ENCODE results near the gene CNTNAP2. TPM values are rescaled to one million over a fixed set of nuclear protein-coding genes. Genes with fewer than 3 reads are reported as not detected.

CNTNAP2 gene
- total and polyA plus RNA-seq, 8 donors = 0.19 to 18.2 (median 0.56) TPM

DNA sequence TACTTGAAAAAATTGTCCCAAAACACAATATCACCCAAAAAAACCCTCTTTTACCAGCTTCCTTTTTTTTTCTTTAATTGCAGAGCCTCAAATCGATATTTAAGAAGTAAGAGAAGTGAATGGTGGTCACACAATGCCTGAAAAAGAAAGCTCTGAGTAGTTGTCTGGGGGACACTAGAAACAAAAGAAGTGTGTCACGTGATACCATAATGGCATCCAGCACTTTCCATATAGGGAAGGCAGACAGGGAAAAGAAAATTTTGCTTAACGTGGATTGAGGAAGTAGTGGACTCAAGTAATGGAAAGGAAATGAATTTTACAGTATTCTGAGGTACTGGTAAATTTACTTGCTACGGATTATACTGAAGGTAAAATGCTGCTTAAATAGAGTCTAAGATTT lies 1708.1 kb downstream of the CNTNAP2 start:
- H3K27me3 ChIP-seq = no peaks in the 10 kb centered on the region
- TF ChIP-seq POLR2A (IDR thresholded peaks at IDR 0.05) = no peak
- H3K9me3 ChIP-seq = peaks cover 0 to 4% (median under 1%) of the 10 kb centered on the region in 4 donors
- H3K27ac ChIP-seq = no peak overlapping the region
- no peaks in the 10 kb centered on the region for H3K36me3 ChIP-seq
- no peak overlapping the region for H3K4me3 ChIP-seq
- 70 to 79% (median 72%) methylated on average over 4 of the region's 4 CpGs for WGBS, 5 donors
- no peaks in the 10 kb centered on the region for H3K4me1 ChIP-seq
- intact Hi-C loops (cut with DNase I; ENCODE audit: low total_unique reads) = no loop called here
- DNase-seq = no peak

DNA sequence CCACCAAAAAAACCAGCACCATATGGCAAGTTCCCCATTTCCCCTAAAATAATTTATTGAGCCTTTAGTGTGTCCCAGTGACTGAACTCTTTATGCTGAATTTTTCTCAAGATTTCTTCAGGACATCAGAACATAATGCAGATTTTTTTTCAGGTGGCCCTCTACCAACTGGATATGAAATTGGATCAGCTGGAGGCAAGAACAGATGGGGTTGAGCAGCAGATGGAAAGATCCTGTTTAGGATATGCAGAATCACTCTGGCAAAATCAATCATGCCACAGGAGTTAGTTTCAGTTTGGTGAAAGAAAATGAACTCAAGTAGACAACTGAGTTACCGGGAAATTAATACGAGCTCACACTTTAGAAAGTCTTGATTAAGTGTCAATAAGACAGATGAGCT lies 1712.4 kb downstream of the CNTNAP2 start:
- no peak for DNase-seq
- Histone ChIP-seq H3K4me3 (no peak overlapping the region), H3K27me3 (no peaks in the 10 kb centered on the region), H3K9me3 (peaks cover 0 to 9% (median 5%) of the 10 kb centered on the region in 4 donors), H3K4me1 (no peaks in the 10 kb centered on the region), H3K27ac (no peak overlapping the region), H3K36me3 (no peaks in the 10 kb centered on the region)
- intact Hi-C loops (cut with DNase I; ENCODE audit: low total_unique reads) = no loop called here
- TF ChIP-seq POLR2A (IDR thresholded peaks at IDR 0.05) (no peak), POLR2AphosphoS5 (IDR thresholded peaks at IDR 0.05) (no peak), EP300 (IDR thresholded peaks at IDR 0.05) (no peak)
- TF ChIP-seq, protein P1, sequence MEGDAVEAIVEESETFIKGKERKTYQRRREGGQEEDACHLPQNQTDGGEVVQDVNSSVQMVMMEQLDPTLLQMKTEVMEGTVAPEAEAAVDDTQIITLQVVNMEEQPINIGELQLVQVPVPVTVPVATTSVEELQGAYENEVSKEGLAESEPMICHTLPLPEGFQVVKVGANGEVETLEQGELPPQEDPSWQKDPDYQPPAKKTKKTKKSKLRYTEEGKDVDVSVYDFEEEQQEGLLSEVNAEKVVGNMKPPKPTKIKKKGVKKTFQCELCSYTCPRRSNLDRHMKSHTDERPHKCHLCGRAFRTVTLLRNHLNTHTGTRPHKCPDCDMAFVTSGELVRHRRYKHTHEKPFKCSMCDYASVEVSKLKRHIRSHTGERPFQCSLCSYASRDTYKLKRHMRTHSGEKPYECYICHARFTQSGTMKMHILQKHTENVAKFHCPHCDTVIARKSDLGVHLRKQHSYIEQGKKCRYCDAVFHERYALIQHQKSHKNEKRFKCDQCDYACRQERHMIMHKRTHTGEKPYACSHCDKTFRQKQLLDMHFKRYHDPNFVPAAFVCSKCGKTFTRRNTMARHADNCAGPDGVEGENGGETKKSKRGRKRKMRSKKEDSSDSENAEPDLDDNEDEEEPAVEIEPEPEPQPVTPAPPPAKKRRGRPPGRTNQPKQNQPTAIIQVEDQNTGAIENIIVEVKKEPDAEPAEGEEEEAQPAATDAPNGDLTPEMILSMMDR (IDR thresholded peaks at IDR 0.05) = no peak
- WGBS, 5 donors = 75 to 100% (median 95%) methylated on average over 2 of the region's 2 CpGs

DNA sequence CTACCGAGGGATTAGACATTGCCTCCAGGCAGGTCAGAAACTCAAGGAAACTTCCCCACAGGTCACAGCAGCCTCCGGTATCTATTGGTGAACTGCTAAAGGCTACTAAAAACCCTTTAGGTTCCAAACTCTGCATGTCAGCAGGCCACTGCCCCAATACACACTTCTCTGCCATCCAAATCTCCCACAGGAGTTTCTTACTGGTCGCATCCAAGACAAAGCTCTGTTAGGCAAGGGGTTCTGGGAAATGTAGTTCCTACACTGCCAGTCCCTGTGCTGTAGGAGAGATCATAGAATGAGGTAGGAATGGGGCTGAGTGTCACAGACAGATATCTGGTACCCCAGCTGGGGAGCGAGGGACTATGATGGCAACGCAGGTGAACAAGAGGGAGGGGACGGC lies 1717.0 kb downstream of the CNTNAP2 start:
- Histone ChIP-seq H3K27ac (no peak overlapping the region), H3K4me3 (no peak overlapping the region), H3K27me3 (no peaks in the 10 kb centered on the region), H3K4me1 (no peaks in the 10 kb centered on the region), H3K9me3 (peaks cover 0 to 20% (median 12%) of the 10 kb centered on the region in 4 donors), H3K36me3 (no peaks in the 10 kb centered on the region)
- no peak for TF ChIP-seq EP300 (IDR thresholded peaks at IDR 0.05)
- TF ChIP-seq, protein P1 (IDR thresholded peaks at IDR 0.05) = no peak
- TF ChIP-seq POLR2AphosphoS5 (IDR thresholded peaks at IDR 0.05) = no peak
- TF ChIP-seq POLR2A (IDR thresholded peaks at IDR 0.05) = no peak
- DNase-seq = no peak
- intact Hi-C loops (cut with DNase I; ENCODE audit: low total_unique reads) = no loop called here
- WGBS, 5 donors = 69 to 82% (median 70%) methylated on average over 6 of the region's 6 CpGs

DNA sequence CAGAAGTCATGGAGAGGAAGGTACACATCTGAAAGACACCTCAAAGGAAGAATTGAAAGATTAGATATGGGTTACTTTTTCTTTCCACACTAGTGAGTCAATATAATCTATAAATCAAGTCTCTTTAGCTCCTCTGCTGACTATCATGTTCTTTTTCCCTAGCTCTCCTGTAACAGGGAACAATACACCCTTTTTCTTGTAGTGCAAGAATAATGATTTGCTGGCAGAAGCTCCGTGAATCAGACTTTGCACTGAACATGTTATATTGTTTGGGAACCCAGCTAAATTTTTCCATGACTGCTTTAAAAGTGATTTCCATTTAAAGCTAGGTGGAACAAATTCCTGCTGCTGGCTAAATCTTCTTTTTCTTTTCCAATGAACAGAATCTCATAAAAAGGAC lies 1717.4 kb downstream of the CNTNAP2 start:
- intact Hi-C loops (cut with DNase I; ENCODE audit: low total_unique reads) = no loop called here
- no peak overlapping the region for H3K27ac ChIP-seq
- 25 to 47% (median 28%) methylated on average over 1 of the region's 1 CpG for WGBS, 5 donors

DNA sequence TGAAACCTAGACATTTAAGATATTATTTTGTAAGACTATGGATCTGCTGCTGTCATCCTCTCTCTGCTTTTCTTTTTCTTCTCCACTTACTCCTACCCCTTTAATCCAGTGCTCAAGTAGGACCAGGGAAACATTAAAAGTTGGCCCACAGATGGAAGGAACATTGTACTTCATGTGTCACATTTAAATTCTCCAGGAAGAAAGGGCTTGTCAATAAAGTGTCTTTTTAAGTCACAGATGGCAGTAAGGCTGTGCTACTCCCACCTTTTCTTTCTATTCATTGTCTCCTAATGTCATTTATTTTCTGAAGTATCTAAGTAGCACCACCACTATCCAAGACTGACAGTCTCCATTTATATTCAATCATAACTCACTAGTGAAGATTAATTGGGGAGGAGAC lies 1736.2 kb downstream of the CNTNAP2 start:
- H3K36me3 ChIP-seq = no peaks in the 10 kb centered on the region
- no peaks in the 10 kb centered on the region for H3K4me1 ChIP-seq
- H3K9me3 ChIP-seq = peaks cover 0 to 6% (median 0%) of the 10 kb centered on the region in 4 donors
- no peak overlapping the region for H3K27ac ChIP-seq
- H3K4me3 ChIP-seq = no peak overlapping the region
- intact Hi-C loops (cut with DNase I; ENCODE audit: low total_unique reads) = no loop called here
- H3K27me3 ChIP-seq = no peaks in the 10 kb centered on the region
- DNase-seq = no peak
- TF ChIP-seq, protein P1 (IDR thresholded peaks at IDR 0.05) = no peak
- TF ChIP-seq POLR2A (IDR thresholded peaks at IDR 0.05) (no peak), EP300 (IDR thresholded peaks at IDR 0.05) (no peak), POLR2AphosphoS5 (IDR thresholded peaks at IDR 0.05) (no peak)

More for the DNA sequence above, 1717.4 kb downstream of the CNTNAP2 start:
- Histone ChIP-seq H3K36me3 (no peaks in the 10 kb centered on the region), H3K4me3 (no peak overlapping the region), H3K4me1 (no peaks in the 10 kb centered on the region), H3K9me3 (peaks cover 0 to 20% (median 12%) of the 10 kb centered on the region in 4 donors), H3K27me3 (no peaks in the 10 kb centered on the region)
- TF ChIP-seq, protein P1 (IDR thresholded peaks at IDR 0.05) = no peak
- TF ChIP-seq EP300 (IDR thresholded peaks at IDR 0.05) (no peak), POLR2A (IDR thresholded peaks at IDR 0.05) (no peak), POLR2AphosphoS5 (IDR thresholded peaks at IDR 0.05) (no peak)
- no peak for DNase-seq

Measured in stomach (tissue), 9 donors.